SKM-1 treated with dmso at 0.1 percent for 144 hours (cell line): ENCODE results near the gene PDE6A.
"Not testable (repeated sequence)": the region's sequence is repeated elsewhere in the genome, so short reads cannot be mapped to it uniquely, and the experiment has no call there.

Experiments
- DNase-seq: peaks from one replicate; lab custom pipeline; 2025; ENCODE audit not compliant: unreplicated experiment; lab: John Stamatoyannopoulos, UW

PDE6A gene

DNA sequence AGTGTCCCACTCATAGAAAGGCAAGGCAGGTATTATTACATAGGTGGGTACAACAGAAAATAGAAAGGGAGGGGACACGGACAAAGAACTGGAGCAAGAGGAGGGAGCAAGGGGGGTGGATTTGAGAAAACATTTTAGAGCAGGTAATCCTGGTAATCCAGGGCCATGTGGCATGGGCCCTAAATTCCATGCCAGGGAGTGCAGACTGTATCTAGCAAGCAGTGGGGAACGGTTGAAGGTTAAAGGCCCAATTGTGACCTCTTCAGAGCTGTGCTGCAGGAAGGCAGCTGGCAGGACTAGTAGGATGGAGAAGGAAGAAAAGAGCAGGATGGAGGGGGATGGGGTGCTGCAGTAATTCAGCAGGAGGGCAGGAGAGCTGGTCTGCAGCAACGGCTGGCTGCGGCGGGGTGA is 75.2 kb downstream of the PDE6A start:
- DNase-seq, result no peak

DNA sequence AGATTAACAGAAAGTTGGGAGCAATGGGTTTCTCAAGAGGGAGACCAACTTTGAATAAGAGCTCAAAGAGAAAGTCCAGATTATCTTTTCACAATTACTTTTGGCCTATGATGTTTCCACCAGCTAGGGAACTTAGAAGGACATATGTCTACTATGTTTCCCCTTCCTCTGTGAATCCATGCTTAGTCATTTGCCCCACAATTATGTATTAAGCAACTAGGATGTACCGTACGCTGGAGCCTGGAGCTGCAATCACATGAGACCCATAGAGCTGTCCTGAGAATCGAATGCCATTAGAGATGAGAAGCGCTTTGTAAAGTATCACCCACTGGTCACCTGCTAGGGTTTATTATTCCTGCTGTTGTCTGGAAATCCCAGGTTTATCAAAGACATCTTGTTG is 78.8 kb downstream of the PDE6A start:
- DNase-seq, result no peak

DNA sequence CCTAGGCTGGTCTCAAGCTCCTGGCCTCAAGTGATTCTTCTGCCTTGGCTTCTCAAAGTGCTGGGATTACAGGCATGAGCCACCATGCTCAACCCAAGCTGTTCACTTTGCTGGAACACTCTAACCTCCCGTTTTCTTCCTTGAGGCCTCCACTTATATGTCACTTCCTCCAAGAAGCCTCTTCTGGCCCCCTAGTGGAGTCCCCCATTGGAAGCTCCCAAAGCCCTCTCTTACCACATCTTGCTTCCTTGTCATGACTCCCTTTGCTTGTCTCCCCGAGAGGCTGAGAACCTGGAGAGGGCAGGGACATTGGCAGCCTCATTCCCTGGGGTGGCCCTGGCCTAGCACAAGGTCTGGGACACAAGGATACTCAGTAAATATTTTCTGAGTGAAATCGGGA is 80.8 kb downstream of the PDE6A start:
- no peak for DNase-seq

- DNase-seq, result no peak
Measured at GRCh38 chr5:149863176-149863575, 81.4 kb downstream of the PDE6A start.

DNA sequence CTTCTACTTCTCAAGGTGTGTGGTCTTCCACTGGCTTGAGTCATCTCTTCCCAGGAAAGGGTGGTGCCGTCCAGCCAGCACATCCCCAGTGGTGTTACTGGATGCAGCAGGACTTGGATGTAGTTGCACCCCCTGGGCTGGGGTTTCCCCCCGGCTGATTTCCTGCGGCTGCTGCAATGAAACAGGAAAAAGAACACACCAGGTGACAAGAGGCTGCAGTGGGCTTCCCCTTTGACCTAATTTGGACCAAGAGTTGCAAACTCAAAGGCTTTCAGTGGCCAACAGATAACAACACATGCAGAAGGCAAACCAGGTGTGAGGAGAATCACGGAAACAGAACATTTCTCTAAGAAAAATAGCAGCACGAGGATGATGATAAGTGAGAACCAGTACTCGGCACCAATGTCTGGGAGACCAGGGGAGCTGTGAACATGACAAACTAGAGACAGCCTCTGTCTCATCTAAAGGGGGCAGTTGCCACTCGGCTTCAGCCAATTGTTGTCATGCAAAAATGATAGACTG is 83.7 kb downstream of the PDE6A start:
- DNase-seq, result no peak

- DNase-seq, result no peak
Measured at GRCh38 chr5:149859746-149860145, 84.8 kb downstream of the PDE6A start.

- not testable (repeated sequence) for DNase-seq
Measured at GRCh38 chr5:149858481-149858880, 86.1 kb downstream of the PDE6A start.

- no peak for DNase-seq
Measured at GRCh38 chr5:149857499-149857898, 87.1 kb downstream of the PDE6A start.

DNA sequence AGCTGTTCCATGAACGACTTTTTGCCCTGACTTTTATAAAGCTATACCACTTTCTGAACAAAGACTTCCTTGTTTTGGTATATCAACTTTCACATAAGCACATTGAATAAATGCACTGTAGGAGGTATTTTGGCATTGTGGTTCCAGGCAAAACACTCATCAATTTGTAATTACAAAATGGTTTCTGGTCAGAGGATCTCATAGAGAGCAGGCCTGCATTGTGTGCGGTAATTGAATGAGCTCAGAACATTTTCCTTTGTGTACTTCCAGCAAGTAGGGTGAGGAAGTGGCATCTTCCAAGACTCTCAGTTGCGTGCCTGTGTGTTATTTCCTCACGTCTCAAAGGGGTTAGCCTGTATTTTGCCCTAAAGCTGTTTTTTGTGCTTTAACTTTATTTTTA is 89.2 kb downstream of the PDE6A start:
- no peak for DNase-seq

DNA sequence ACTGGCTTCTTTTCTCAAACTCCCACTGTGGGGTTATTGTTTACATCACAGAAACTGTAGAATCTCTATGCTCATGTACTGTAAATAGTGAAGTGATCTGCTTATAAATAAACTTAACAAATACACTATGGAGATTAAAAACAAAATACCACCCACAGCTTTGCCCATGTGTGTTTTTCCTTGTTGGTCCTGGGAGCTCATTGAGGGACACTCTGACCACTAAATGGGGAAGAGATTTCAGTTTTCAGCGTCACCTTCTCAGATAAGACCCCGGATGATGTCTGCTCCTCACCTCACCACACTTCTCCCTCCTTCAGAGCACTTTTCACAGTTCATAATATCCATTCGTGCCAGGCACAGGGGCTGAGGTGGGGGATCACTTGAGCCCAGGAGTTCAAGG is 89.7 kb downstream of the PDE6A start:
- no peak for DNase-seq

DNA sequence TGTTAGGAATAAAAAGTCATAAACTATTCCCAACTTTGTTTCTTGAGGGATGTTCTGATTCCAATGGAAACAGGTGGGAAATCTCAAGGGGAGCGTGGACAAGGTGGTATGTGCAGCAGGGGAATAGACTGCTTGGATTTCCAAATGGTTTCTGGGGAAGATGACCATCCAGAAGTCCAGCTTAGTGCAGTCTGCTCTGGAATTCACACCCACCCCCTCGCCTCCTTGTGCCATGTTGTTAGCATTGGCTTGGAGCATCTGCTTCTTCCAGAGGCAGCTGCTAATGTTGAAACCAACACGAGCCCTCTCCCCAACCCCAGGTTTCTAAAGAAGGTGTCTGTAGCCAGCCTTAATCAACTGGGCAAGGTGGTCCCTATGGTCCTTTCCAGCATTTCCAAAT is 90.9 kb downstream of the PDE6A start:
- DNase-seq, result no peak

- DNase-seq, result no peak
Measured at GRCh38 chr5:149853331-149853648, 91.3 kb downstream of the PDE6A start.

GRCh38 chr5:149852641-149853330 is 91.8 kb downstream of the PDE6A start:
- DNase-seq, result peak; percentile 64

DNA sequence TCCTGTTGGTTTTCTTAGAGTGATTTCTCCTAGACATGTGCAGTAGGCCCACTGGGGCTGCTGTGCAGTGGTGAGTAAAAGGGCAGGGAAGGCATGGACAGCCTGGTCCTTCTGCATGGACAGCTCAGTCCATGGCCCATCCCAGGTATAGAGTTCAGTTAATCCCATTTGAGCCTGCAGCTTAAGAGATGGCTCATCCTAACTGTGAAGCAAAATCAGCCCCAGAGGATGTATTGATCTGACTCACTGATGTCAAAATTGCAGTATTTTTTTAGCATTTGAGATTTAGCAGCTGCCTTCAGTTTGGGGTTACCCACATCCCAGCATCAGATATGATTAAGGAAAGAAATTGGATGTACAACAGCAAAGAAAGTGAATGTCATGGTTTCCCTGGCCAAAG is 93.4 kb downstream of the PDE6A start:
- DNase-seq, result no peak

GRCh38 chr5:149849966-149850910 is 94.4 kb downstream of the PDE6A start:
- DNase-seq, result no peak

GRCh38 chr5:149849280-149849965 is 95.2 kb downstream of the PDE6A start:
- DNase-seq, result no peak

GRCh38 chr5:149847611-149848010 is 97.0 kb downstream of the PDE6A start:
- DNase-seq, result no peak

GRCh38 chr5:149846021-149846420 is 98.6 kb downstream of the PDE6A start:
- DNase-seq, result no peak

DNA sequence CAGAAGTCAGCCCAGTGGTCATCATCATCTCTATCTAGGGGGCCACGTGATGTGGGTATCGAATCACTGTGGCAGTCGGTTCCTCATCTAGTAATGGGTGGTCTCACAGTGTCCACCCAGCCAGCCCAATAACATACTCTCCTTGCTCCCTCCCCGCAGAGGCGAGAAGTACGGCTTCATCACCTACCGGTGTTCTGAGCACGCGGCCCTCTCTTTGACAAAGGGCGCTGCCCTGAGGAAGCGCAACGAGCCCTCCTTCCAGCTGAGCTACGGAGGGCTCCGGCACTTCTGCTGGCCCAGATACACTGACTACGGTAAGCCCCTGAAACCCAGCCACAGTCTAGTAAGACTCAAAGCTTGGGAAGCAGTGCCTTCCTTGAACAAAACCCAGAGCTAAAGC is 99.0 kb downstream of the PDE6A start:
- no peak for DNase-seq

GRCh38 chr5:149841851-149842793 is 102.5 kb downstream of the PDE6A start:
- no peak for DNase-seq
